ENCODE measurements around the gene SGSM2.

The SGSM2 gene

GRCh38 chr17:2369039-2369438 is 31.7 kb downstream of the SGSM2 start:
- Histone ChIP-seq H3K9ac (ENCODE audit: low read depth, low read length) (no peak overlapping the region), H3K27ac (ENCODE audit: low read depth, low read length) (no peak overlapping the region), H3K9me3 (ENCODE audit: insufficient read depth, low read depth, low read length) (no peaks in the 10 kb centered on the region), H3K4me3 (ENCODE audit: low read length) (no peak overlapping the region), H3K4me1 (ENCODE audit: insufficient read depth, low read length) (no peaks in the 10 kb centered on the region; the same call in 1 of the 2 replicates), H3K27me3 (ENCODE audit: insufficient read depth, low read length) (no peaks in the 10 kb centered on the region), H3K36me3 (ENCODE audit: insufficient read depth, low read length) (peaks cover 13% of the 10 kb centered on the region; the same call in 1 of the 2 replicates)
- WGBS = 84% methylated on average over 4 of the region's 5 CpGs

- Histone ChIP-seq H3K27me3 (ENCODE audit: insufficient read depth, low read length) (no peaks in the 10 kb centered on the region), H3K27ac (ENCODE audit: low read depth, low read length) (0 out of 2 replicates have a peak overlapping the region, but pooled peaks have one; percentile 28), H3K4me3 (ENCODE audit: low read length) (no peak overlapping the region), H3K36me3 (ENCODE audit: insufficient read depth, low read length) (peaks cover 10% of the 10 kb centered on the region; the same call in 1 of the 2 replicates), H3K9me3 (ENCODE audit: insufficient read depth, low read depth, low read length) (no peaks in the 10 kb centered on the region), H3K9ac (ENCODE audit: low read depth, low read length) (no peak overlapping the region), H3K4me1 (ENCODE audit: insufficient read depth, low read length) (no peaks in the 10 kb centered on the region; the same call in 1 of the 2 replicates)
- WGBS = 69% methylated on average over 20 of the region's 20 CpGs
Measured at GRCh38 chr17:2369551-2370210, 32.4 kb downstream of the SGSM2 start.

GRCh38 chr17:2370211-2370589 is 32.9 kb downstream of the SGSM2 start:
- Histone ChIP-seq H3K36me3 (ENCODE audit: insufficient read depth, low read length) (peaks cover 10% of the 10 kb centered on the region; the same call in 1 of the 2 replicates), H3K9me3 (ENCODE audit: insufficient read depth, low read depth, low read length) (no peaks in the 10 kb centered on the region), H3K4me1 (ENCODE audit: insufficient read depth, low read length) (no peaks in the 10 kb centered on the region; the same call in 1 of the 2 replicates), H3K9ac (ENCODE audit: low read depth, low read length) (no peak overlapping the region), H3K4me3 (ENCODE audit: low read length) (no peak overlapping the region), H3K27me3 (ENCODE audit: insufficient read depth, low read length) (no peaks in the 10 kb centered on the region), H3K27ac (ENCODE audit: low read depth, low read length) (0 out of 2 replicates have a peak overlapping the region, but pooled peaks have one; percentile 28)
- 88% methylated on average over 11 of the region's 11 CpGs for WGBS

GRCh38 chr17:2371183-2372130 is 34.2 kb downstream of the SGSM2 start:
- Histone ChIP-seq H3K4me3 (ENCODE audit: low read length) (no peak overlapping the region), H3K36me3 (ENCODE audit: insufficient read depth, low read length) (peaks cover 10% of the 10 kb centered on the region; the same call in 1 of the 2 replicates), H3K4me1 (ENCODE audit: insufficient read depth, low read length) (no peaks in the 10 kb centered on the region; the same call in 1 of the 2 replicates), H3K27ac (ENCODE audit: low read depth, low read length) (no peak overlapping the region), H3K9ac (ENCODE audit: low read depth, low read length) (no peak overlapping the region), H3K9me3 (ENCODE audit: insufficient read depth, low read depth, low read length) (no peaks in the 10 kb centered on the region), H3K27me3 (ENCODE audit: insufficient read depth, low read length) (no peaks in the 10 kb centered on the region)
- WGBS = 96% methylated on average over 30 of the region's 30 CpGs

GRCh38 chr17:2372180-2372579 is 34.9 kb downstream of the SGSM2 start:
- no peaks in the 10 kb centered on the region for H3K27me3 ChIP-seq (ENCODE audit: insufficient read depth, low read length)
- H3K4me3 ChIP-seq (ENCODE audit: low read length) = no peak overlapping the region
- peaks cover 16% of the 10 kb centered on the region; the same call in 1 of the 2 replicates for H3K36me3 ChIP-seq (ENCODE audit: insufficient read depth, low read length)
- H3K9me3 ChIP-seq (ENCODE audit: insufficient read depth, low read depth, low read length) = no peaks in the 10 kb centered on the region
- no peak overlapping the region for H3K27ac ChIP-seq (ENCODE audit: low read depth, low read length)
- H3K4me1 ChIP-seq (ENCODE audit: insufficient read depth, low read length) = no peaks in the 10 kb centered on the region; the same call in 1 of the 2 replicates
- H3K9ac ChIP-seq (ENCODE audit: low read depth, low read length) = no peak overlapping the region
- WGBS = 96% methylated on average over 26 of the region's 26 CpGs

- whole genome bisulfite sequencing = 95% methylated on average over 16 of the region's 16 CpGs
- H3K27ac ChIP-seq (ENCODE audit: low read depth, low read length) = no peak overlapping the region
- H3K4me1 ChIP-seq (ENCODE audit: insufficient read depth, low read length) = no peaks in the 10 kb centered on the region; the same call in 1 of the 2 replicates
- H3K36me3 ChIP-seq (ENCODE audit: insufficient read depth, low read length) = peaks cover 20% of the 10 kb centered on the region; the same call in 1 of the 2 replicates
- no peak overlapping the region for H3K9ac ChIP-seq (ENCODE audit: low read depth, low read length)
- no peaks in the 10 kb centered on the region for H3K27me3 ChIP-seq (ENCODE audit: insufficient read depth, low read length)
- H3K9me3 ChIP-seq (ENCODE audit: insufficient read depth, low read depth, low read length) = no peaks in the 10 kb centered on the region
- no peak overlapping the region for H3K4me3 ChIP-seq (ENCODE audit: low read length)
Measured at GRCh38 chr17:2372681-2373080, 35.4 kb downstream of the SGSM2 start.

- no peak overlapping the region for H3K4me3 ChIP-seq (ENCODE audit: low read length)
- H3K9ac ChIP-seq (ENCODE audit: low read depth, low read length) = no peak overlapping the region
- H3K27me3 ChIP-seq (ENCODE audit: insufficient read depth, low read length) = no peaks in the 10 kb centered on the region
- H3K36me3 ChIP-seq (ENCODE audit: insufficient read depth, low read length) = peaks cover 23% of the 10 kb centered on the region; the same call in 1 of the 2 replicates
- H3K9me3 ChIP-seq (ENCODE audit: insufficient read depth, low read depth, low read length) = no peaks in the 10 kb centered on the region
- H3K4me1 ChIP-seq (ENCODE audit: insufficient read depth, low read length) = no peaks in the 10 kb centered on the region; the same call in 1 of the 2 replicates
- no peak overlapping the region for H3K27ac ChIP-seq (ENCODE audit: low read depth, low read length)
- 95% methylated on average over 18 of the region's 18 CpGs for WGBS
Measured at GRCh38 chr17:2373179-2373578, 35.9 kb downstream of the SGSM2 start.

GRCh38 chr17:2374549-2375285 is 37.4 kb downstream of the SGSM2 start:
- WGBS = 90% methylated on average over 11 of the region's 11 CpGs
- H3K36me3 ChIP-seq (ENCODE audit: insufficient read depth, low read length) = peaks cover 23% of the 10 kb centered on the region; the same call in 1 of the 2 replicates

GRCh38 chr17:2375406-2375805 is 38.1 kb downstream of the SGSM2 start:
- no peak overlapping the region for H3K9ac ChIP-seq (ENCODE audit: low read depth, low read length)
- 93% methylated on average over 19 of the region's 19 CpGs for WGBS
- H3K4me1 ChIP-seq (ENCODE audit: insufficient read depth, low read length) = no peaks in the 10 kb centered on the region
- no peaks in the 10 kb centered on the region for H3K9me3 ChIP-seq (ENCODE audit: insufficient read depth, low read depth, low read length)
- H3K27me3 ChIP-seq (ENCODE audit: insufficient read depth, low read length) = no peaks in the 10 kb centered on the region
- H3K36me3 ChIP-seq (ENCODE audit: insufficient read depth, low read length) = peaks cover 23% of the 10 kb centered on the region; the same call in 1 of the 2 replicates
- no peak overlapping the region for H3K4me3 ChIP-seq (ENCODE audit: low read length)
- H3K27ac ChIP-seq (ENCODE audit: low read depth, low read length) = no peak overlapping the region

More at GRCh38 chr17:2374549-2375285, 37.4 kb downstream of the SGSM2 start:
- Histone ChIP-seq H3K4me3 (ENCODE audit: low read length) (no peak overlapping the region), H3K27me3 (ENCODE audit: insufficient read depth, low read length) (no peaks in the 10 kb centered on the region), H3K9ac (ENCODE audit: low read depth, low read length) (no peak overlapping the region), H3K4me1 (ENCODE audit: insufficient read depth, low read length) (no peaks in the 10 kb centered on the region; the same call in 1 of the 2 replicates), H3K27ac (ENCODE audit: low read depth, low read length) (no peak overlapping the region), H3K9me3 (ENCODE audit: insufficient read depth, low read depth, low read length) (no peaks in the 10 kb centered on the region)

GRCh38 chr17:2376107-2376506 is 38.8 kb downstream of the SGSM2 start:
- 90% methylated on average over 14 of the region's 14 CpGs for WGBS
- H3K36me3 ChIP-seq (ENCODE audit: insufficient read depth, low read length) = peaks cover 23% of the 10 kb centered on the region; the same call in 1 of the 2 replicates
- H3K4me1 ChIP-seq (ENCODE audit: insufficient read depth, low read length) = no peaks in the 10 kb centered on the region
- H3K9ac ChIP-seq (ENCODE audit: low read depth, low read length) = no peak overlapping the region; the same call in 1 of the 2 replicates
- no peaks in the 10 kb centered on the region for H3K27me3 ChIP-seq (ENCODE audit: insufficient read depth, low read length)
- H3K27ac ChIP-seq (ENCODE audit: low read depth, low read length) = no peak overlapping the region
- no peaks in the 10 kb centered on the region for H3K9me3 ChIP-seq (ENCODE audit: insufficient read depth, low read depth, low read length)
- no peak overlapping the region for H3K4me3 ChIP-seq (ENCODE audit: low read length)
